SK-N-SH (cell line): ENCODE results near the gene APOBR. TPM values are rescaled to one million over a fixed set of nuclear protein-coding genes. Genes with fewer than 3 reads are reported as not detected.

Experiments
- CTCF ChIA-PET: fragments of 300-600, 350-600 bp; formaldehyde crosslinking; extraction: SDS; loops from one replicate; lab custom pipeline; 2021; lab: Yijun Ruan, JAX
- POLR2A ChIA-PET: fragments of 350-600 bp; sonication (Branson Sonifier 250); formaldehyde crosslinking; extraction: SDS; loops from one replicate; lab custom pipeline; 2020; ENCODE audit warnings: antibody characterized with exemption, inconsistent platforms; lab: Yijun Ruan, JAX
- DNase-seq: peaks from one replicate; pipeline ENCODE4 v3.0.0; 2012
- H2AFZ ChIP-seq: fragments of 200-600 bp; sonication (generic); 2 replicates; pipeline ENCODE4 v1.8.1; 2016; ENCODE audit warnings: antibody characterized with exemption, mild to moderate bottlenecking, low read depth
- H3F3A ChIP-seq: fragments of 200-600 bp; sonication (generic); replicated peaks from 2 replicates; pipeline ENCODE3; 2016; ENCODE audit warnings: antibody characterized with exemption, mild to moderate bottlenecking; ENCODE audit not compliant: insufficient read depth
- H3K27ac ChIP-seq, 2 experiments: fragments of 200-500 bp in 1 of 2; fragments of 200-600 bp in 1 of 2; sonication (Bioruptor generic) in 1 of 2; sonication (generic), shearing (Covaris generic) in 1 of 2; 2 replicates each; pipeline versions ENCODE4 v1.5.1 to v1.6.1; 2014 to 2016; ENCODE audit warnings: low read depth in 2 of 2, inconsistent platforms in 1 of 2, low read length in 1 of 2, mild to moderate bottlenecking in 1 of 2, mixed read lengths in 1 of 2
- H3K27me3 ChIP-seq: fragments of 200-600 bp; sonication (generic), shearing (Covaris generic); 2 replicates; pipeline ENCODE4 v1.6.1; 2016; ENCODE audit warnings: mixed run types; ENCODE audit not compliant: insufficient read depth
- H3K36me3 ChIP-seq, 2 experiments: fragments of 200-500 bp in 1 of 2; fragments of 200-600 bp in 1 of 2; sonication (Bioruptor generic) in 1 of 2; sonication (generic) in 1 of 2; replicated peaks in 1 of 2; 2 replicates each; pipeline versions ENCODE3 to v1.5.1; 2014 to 2016; ENCODE audit warnings: low read length in 1 of 2, mild to moderate bottlenecking in 1 of 2; ENCODE audit not compliant: insufficient read depth in 2 of 2, control insufficient read depth in 1 of 2
- H3K4me1 ChIP-seq, 2 experiments: fragments of 200-500 bp in 1 of 2; fragments of 200-600 bp in 1 of 2; sonication (Bioruptor generic) in 1 of 2; sonication (generic), shearing (Covaris generic) in 1 of 2; 2 replicates each; pipeline versions ENCODE4 v1.5.1 to v1.6.1; 2014 to 2016; ENCODE audit warnings: low read depth in 1 of 2, low read length in 1 of 2, mixed run types in 1 of 2; ENCODE audit not compliant: insufficient read depth in 2 of 2, control insufficient read depth in 1 of 2
- H3K4me2 ChIP-seq: fragments of 200-600 bp; sonication (generic), shearing (Covaris generic); 2 replicates; pipeline ENCODE4 v1.6.1; 2017; ENCODE audit warnings: mixed run types
- H3K4me3 ChIP-seq, 2 experiments: fragments of 200-500 bp in 1 of 2; fragments of 200-600 bp in 1 of 2; sonication (Bioruptor generic) in 1 of 2; sonication (generic), shearing (Covaris generic) in 1 of 2; 2 replicates each; pipeline versions ENCODE4 v1.5.1 to v1.8.1; 2014 to 2016; ENCODE audit warnings: low read depth in 2 of 2, inconsistent platforms in 1 of 2, low read length in 1 of 2, mild to moderate bottlenecking in 1 of 2, mixed read lengths in 1 of 2, moderate library complexity in 1 of 2
- H3K79me2 ChIP-seq: fragments of 200-600 bp; sonication (generic); 2 replicates; pipeline ENCODE4 v1.8.1; 2017; ENCODE audit warnings: mild to moderate bottlenecking; ENCODE audit not compliant: insufficient read depth
- H3K9ac ChIP-seq: fragments of 200-600 bp; sonication (generic); 2 replicates; pipeline ENCODE4 v1.6.1; 2017; ENCODE audit warnings: mixed run types
- H3K9me2 ChIP-seq: fragments of 200-600 bp; sonication (generic); 2 replicates; pipeline ENCODE4 v1.6.1; 2017; ENCODE audit warnings: mixed run types
- H3K9me3 ChIP-seq: fragments of 200-600 bp; sonication (generic); 2 replicates; pipeline ENCODE4 v1.6.1; 2017; ENCODE audit warnings: mixed run types, mild to moderate bottlenecking, moderate library complexity
- H4K20me1 ChIP-seq: fragments of 200-600 bp; sonication (generic); 2 replicates; pipeline ENCODE4 v1.6.1; 2017; ENCODE audit warnings: mild to moderate bottlenecking, mixed run types; ENCODE audit not compliant: insufficient read depth
- CHD2 ChIP-seq: fragments of 150-350 bp; IDR thresholded peaks from 2 replicates; pipeline ENCODE4 v1.6.1; 2018; ENCODE audit warnings: low read length; ENCODE audit not compliant: partially characterized antibody
- ELF1 ChIP-seq: IDR thresholded peaks from 2 replicates; pipeline ENCODE4 v1.4.0; 2012
- EZH2phosphoT487 ChIP-seq: fragments of 200-600 bp; sonication (generic); IDR thresholded peaks from 2 replicates; pipeline ENCODE4 v1.6.1; 2017; ENCODE audit warnings: low read depth, mixed run types, mild to moderate bottlenecking, antibody characterized with exemption, moderate library complexity, borderline replicate concordance
- GATA2 ChIP-seq: sonication (generic); formaldehyde crosslinking; IDR thresholded peaks from 2 replicates; pipeline ENCODE4 v1.5.0; 2020; ENCODE audit warnings: mild to moderate bottlenecking, missing genetic modification reagents
- JUND ChIP-seq: IDR thresholded peaks from 2 replicates; pipeline ENCODE4 v1.4.0; 2012
- MEF2A ChIP-seq: IDR thresholded peaks from 2 replicates; pipeline ENCODE4 v1.4.0; 2012; ENCODE audit warnings: low read depth, borderline replicate concordance
- MXI1 ChIP-seq: IDR thresholded peaks from 2 replicates; pipeline ENCODE4 v1.6.1; 2012; ENCODE audit warnings: mild to moderate bottlenecking, low read depth, low read length, improper control_type of control experiment
- NFIC ChIP-seq: IDR thresholded peaks from 2 replicates; pipeline ENCODE4 v1.4.0; 2012; ENCODE audit warnings: borderline replicate concordance
- NRF1 ChIP-seq: IDR thresholded peaks from 2 replicates; pipeline ENCODE4 v1.6.1; 2012; ENCODE audit warnings: low read depth, mild to moderate bottlenecking, low read length
- RFX5 ChIP-seq: IDR thresholded peaks from 2 replicates; pipeline ENCODE4 v1.6.1; 2012; ENCODE audit warnings: mild to moderate bottlenecking, improper control_type of control experiment, low read length
- SIN3A ChIP-seq: IDR thresholded peaks from 2 replicates; pipeline ENCODE4 v1.6.1; 2012; ENCODE audit warnings: low read depth, mild to moderate bottlenecking, low read length, moderate library complexity, borderline replicate concordance
- SMC3 ChIP-seq: IDR thresholded peaks from 2 replicates; pipeline ENCODE4 v1.6.1; 2012; ENCODE audit warnings: low read depth, low read length, improper control_type of control experiment
- TCF12 ChIP-seq: IDR thresholded peaks from 2 replicates; pipeline ENCODE4 v1.4.0; 2012
- USF2 ChIP-seq: fragments of 150-350 bp; IDR thresholded peaks from 2 replicates; pipeline ENCODE4 v1.6.1; 2017; ENCODE audit warnings: antibody characterized with exemption, low read length, low read depth, borderline replicate concordance
- ZBTB33 ChIP-seq: IDR thresholded peaks from 2 replicates; pipeline ENCODE4 v1.4.0; 2012; ENCODE audit warnings: low read depth, borderline replicate concordance
- WGBS: methylation state at CpG from one replicate; pipeline ENCODE4 v1.1.6; 2017; ENCODE audit warnings: low lambda C conversion rate; 5-methylcytosine and 5-hydroxymethylcytosine counted together
- polyA plus RNA-seq, 3 experiments: library from polyadenylated mRNA; depleted of rRNA; stranded (reverse); fragments of >200 nt; gene quantifications; 2 replicates each; pipeline ENCODE4 v1.2.3, GENCODE V29; 2012
- TF ChIP-seq, protein P1 (sequence below): fragments of 200-600 bp; sonication (generic); IDR thresholded peaks from 2 replicates; pipeline ENCODE4 v1.6.1; 2017; ENCODE audit warnings: antibody characterized with exemption, mild to moderate bottlenecking, moderate library complexity
- TF ChIP-seq, protein P2 (sequence below): IDR thresholded peaks from 2 replicates; pipeline ENCODE4 v1.4.0; 2012; ENCODE audit warnings: low read depth

Gene APOBR
- polyA plus RNA-seq, 1 of the 3 experiments (the other 2 are of a cell fraction): not detected

DNA sequence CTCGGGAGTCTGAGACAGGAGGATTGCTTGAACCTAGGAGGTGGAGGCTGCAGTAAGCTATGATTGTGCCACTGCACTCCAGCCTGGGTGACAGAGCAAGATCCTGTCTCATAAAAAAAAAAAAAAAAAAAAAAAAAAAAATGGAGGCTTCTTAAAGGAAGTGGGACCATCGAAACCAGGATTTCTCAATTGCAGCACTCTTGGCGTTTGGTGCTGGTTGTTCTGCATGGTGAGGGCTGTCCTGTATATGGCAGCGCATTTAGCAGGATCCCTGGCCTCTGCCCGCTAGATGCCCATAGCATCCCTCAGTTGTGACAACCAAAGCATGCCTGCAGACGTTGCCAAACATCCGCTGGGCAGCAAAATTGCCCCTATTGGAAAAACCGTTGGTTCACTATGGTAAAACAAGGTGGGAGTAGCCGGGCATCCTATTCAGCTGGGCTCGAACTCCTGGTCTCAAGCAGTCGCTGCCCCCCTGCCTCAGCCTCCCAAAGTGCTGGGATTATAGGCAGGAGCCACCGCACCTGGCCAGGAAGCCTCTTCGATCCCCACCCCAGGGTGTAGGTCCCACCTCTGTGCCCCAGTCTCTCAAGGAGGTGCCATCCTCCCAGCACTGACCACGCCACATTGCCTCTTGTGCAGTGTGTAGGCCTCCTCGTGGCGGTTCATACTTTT lies 15.8 kb upstream of the APOBR start:
- ChIA-PET POLR2A (no interaction called here), CTCF (no interaction called here)
- H3K4me2 ChIP-seq: no peak overlapping the region
- H2AFZ ChIP-seq: no peak overlapping the region
- no peaks in the 10 kb centered on the region for H3K9me3 ChIP-seq
- H3K27me3 ChIP-seq: no peaks in the 10 kb centered on the region
- no peak for DNase-seq
- no peaks in the 10 kb centered on the region for H4K20me1 ChIP-seq
- H3F3A ChIP-seq: no peaks in the 10 kb centered on the region
- no peak overlapping the region for H3K9ac ChIP-seq
- WGBS: 99% methylated on average over 11 of the region's 16 CpGs
- TF ChIP-seq RFX5 (no peak), MEF2A (no peak), CHD2 (no peak), GATA2 (no peak), MXI1 (no peak), ELF1 (no peak), NFIC (no peak), USF2 (no peak), SMC3 (no peak), TCF12 (no peak), ZBTB33 (no peak), EZH2phosphoT487 (no peak)
- TF ChIP-seq, protein P1, sequence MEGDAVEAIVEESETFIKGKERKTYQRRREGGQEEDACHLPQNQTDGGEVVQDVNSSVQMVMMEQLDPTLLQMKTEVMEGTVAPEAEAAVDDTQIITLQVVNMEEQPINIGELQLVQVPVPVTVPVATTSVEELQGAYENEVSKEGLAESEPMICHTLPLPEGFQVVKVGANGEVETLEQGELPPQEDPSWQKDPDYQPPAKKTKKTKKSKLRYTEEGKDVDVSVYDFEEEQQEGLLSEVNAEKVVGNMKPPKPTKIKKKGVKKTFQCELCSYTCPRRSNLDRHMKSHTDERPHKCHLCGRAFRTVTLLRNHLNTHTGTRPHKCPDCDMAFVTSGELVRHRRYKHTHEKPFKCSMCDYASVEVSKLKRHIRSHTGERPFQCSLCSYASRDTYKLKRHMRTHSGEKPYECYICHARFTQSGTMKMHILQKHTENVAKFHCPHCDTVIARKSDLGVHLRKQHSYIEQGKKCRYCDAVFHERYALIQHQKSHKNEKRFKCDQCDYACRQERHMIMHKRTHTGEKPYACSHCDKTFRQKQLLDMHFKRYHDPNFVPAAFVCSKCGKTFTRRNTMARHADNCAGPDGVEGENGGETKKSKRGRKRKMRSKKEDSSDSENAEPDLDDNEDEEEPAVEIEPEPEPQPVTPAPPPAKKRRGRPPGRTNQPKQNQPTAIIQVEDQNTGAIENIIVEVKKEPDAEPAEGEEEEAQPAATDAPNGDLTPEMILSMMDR: no peak
- H3K36me3 ChIP-seq: peaks cover 5 to 7% of the 10 kb centered on the region in 2 experiments
- H3K4me1 ChIP-seq: no peaks in the 10 kb centered on the region
- H3K27ac ChIP-seq: no peak overlapping the region
- no peaks in the 10 kb centered on the region for H3K79me2 ChIP-seq
- H3K4me3 ChIP-seq: no peak overlapping the region
- no peaks in the 10 kb centered on the region for H3K9me2 ChIP-seq

GRCh38 chr16:28482026-28482425 lies 12.4 kb upstream of the APOBR start:
- no peak overlapping the region for H3K27ac ChIP-seq
- TF ChIP-seq, protein P2, sequence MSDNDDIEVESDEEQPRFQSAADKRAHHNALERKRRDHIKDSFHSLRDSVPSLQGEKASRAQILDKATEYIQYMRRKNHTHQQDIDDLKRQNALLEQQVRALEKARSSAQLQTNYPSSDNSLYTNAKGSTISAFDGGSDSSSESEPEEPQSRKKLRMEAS: no peak
- TF ChIP-seq GATA2 (no peak), NRF1 (no peak), SIN3A (no peak), JUND (no peak), ZBTB33 (no peak), ELF1 (no peak)
- no peak overlapping the region for H2AFZ ChIP-seq
- no peaks in the 10 kb centered on the region for H3K79me2 ChIP-seq
- H3K4me2 ChIP-seq: no peak overlapping the region
- no peaks in the 10 kb centered on the region for H3K9me3 ChIP-seq
- DNase-seq: no peak
- CTCF ChIA-PET: no interaction called here
- H3K4me1 ChIP-seq: no peaks in the 10 kb centered on the region
- POLR2A ChIA-PET: no interaction called here
- H3K4me3 ChIP-seq: no peak overlapping the region
- H3K9me2 ChIP-seq: no peaks in the 10 kb centered on the region
- no peak overlapping the region for H3K9ac ChIP-seq
- WGBS: 98% methylated on average over 13 of the region's 13 CpGs
- H3F3A ChIP-seq: no peaks in the 10 kb centered on the region
- H4K20me1 ChIP-seq: no peaks in the 10 kb centered on the region
- no peaks in the 10 kb centered on the region for H3K27me3 ChIP-seq
- peaks cover under 1 to 7% of the 10 kb centered on the region in 2 experiments for H3K36me3 ChIP-seq
